K562 (cell line): Measurements from ENCODE around the gene PLD6. TPM values are rescaled to one million over a fixed set of nuclear protein-coding genes. Genes with fewer than 3 reads are reported as not detected.

Experiments
- ATAC-seq: fragments of 200-7000 bp; cut with Tn5 transposase; 3 replicates; pipeline ENCODE4 v1.9.1; 2020; ENCODE audit warnings: moderate library complexity
- Bru-seq: library from RNA; stranded (reverse); fragments of 400-500 nt; gene quantifications from one replicate; lab custom pipeline; 2021; lab: Mats Ljungman, UMichigan
- BruChase-seq, 2 experiments: library from RNA; stranded (reverse); fragments of 400-500 nt; gene quantifications; one replicate each; lab custom pipeline; 2021; lab: Mats Ljungman, UMichigan
- BruUV-seq: library from RNA; stranded (reverse); fragments of 400-500 nt; replicated peaks from 2 replicates; lab custom pipeline; 2021; lab: Mats Ljungman, UMichigan
- CTCF ChIA-PET: fragments of 300-600 bp; formaldehyde crosslinking; extraction: SDS; loops from one replicate; lab custom pipeline; 2021; ENCODE audit warnings: low intra/inter-chr PET ratio; lab: Yijun Ruan, JAX
- POLR2A ChIA-PET: fragments of 300-600, 350-650 bp; sonication (Branson Sonifier 250); formaldehyde crosslinking; extraction: SDS; loops from one replicate; lab custom pipeline; 2021; ENCODE audit warnings: antibody characterized with exemption, inconsistent platforms; lab: Yijun Ruan, JAX
- DNase-seq, 4 experiments: peaks; one replicate each; pipeline versions ENCODE4 v3.0.0 to v3.0.0-alpha.2; 2011 to 2018; ENCODE audit warnings: low spot score in 3 of 4, mixed read lengths in 3 of 4; ENCODE audit errors: extremely low read depth in 1 of 4
- FAIRE-seq: peaks from 2 replicates; lab custom pipeline; 2011; peaks lifted over from hg19 to GRCh38; lab: Jason Lieb, UNC
- H2AFZ ChIP-seq: 2 replicates; pipeline ENCODE4 v1.6.0; 2011; ENCODE audit warnings: low read depth, low read length, control low read depth, inconsistent platforms
- H3K27ac ChIP-seq: fragments of 200-600 bp; 3 replicates; pipeline ENCODE4 v1.8.0; 2011; ENCODE audit warnings: low read depth, mild to moderate bottlenecking, control low read depth, inconsistent platforms, low read length, moderate library complexity, mixed read lengths; ENCODE audit errors: extremely low read depth
- H3K27me3 ChIP-seq, 2 experiments: fragments of 300-600 bp in 1 of 2; 2 replicates in 1 of 2; 3 replicates in 1 of 2; pipeline versions ENCODE4 v1.6.0 to v1.8.0; 2011; ENCODE audit warnings: inconsistent platforms in 2 of 2, low read length in 2 of 2, mild to moderate bottlenecking in 1 of 2, mixed read lengths in 1 of 2, moderate library complexity in 1 of 2; ENCODE audit not compliant: control insufficient read depth in 2 of 2, insufficient read depth in 2 of 2
- H3K36me3 ChIP-seq: fragments of 300-600 bp; 3 replicates; pipeline ENCODE4 v1.8.0; 2011; ENCODE audit warnings: mild to moderate bottlenecking, low read length, inconsistent platforms; ENCODE audit not compliant: control insufficient read depth, insufficient read depth
- H3K4me1 ChIP-seq, 2 experiments: fragments of 200-600 bp in 1 of 2; replicated peaks in 1 of 2; 2 replicates in 1 of 2; 3 replicates in 1 of 2; pipeline versions ENCODE4 v1.5.1 to v1.8.0; 2011; ENCODE audit warnings: inconsistent platforms in 2 of 2, low read length in 2 of 2, mild to moderate bottlenecking in 1 of 2, mixed read lengths in 1 of 2, moderate library complexity in 1 of 2; ENCODE audit not compliant: control insufficient read depth in 2 of 2, insufficient read depth in 2 of 2
- H3K4me2 ChIP-seq: 2 replicates; pipeline ENCODE4 v1.6.1; 2011; ENCODE audit warnings: low read length, control low read depth, inconsistent platforms, mixed read lengths; ENCODE audit not compliant: insufficient read depth
- H3K4me3 ChIP-seq: fragments of 200-600 bp; sonication (generic), shearing (Covaris generic); 2 replicates; pipeline ENCODE4 v1.5.1; 2016; ENCODE audit warnings: control low read depth, inconsistent platforms
- H3K79me2 ChIP-seq: fragments of 200-600 bp; 3 replicates; pipeline ENCODE4 v1.8.0; 2011; ENCODE audit warnings: low read length, inconsistent platforms; ENCODE audit not compliant: control insufficient read depth, insufficient read depth
- H3K9ac ChIP-seq, 2 experiments: 2 replicates each; pipeline versions ENCODE4 v1.6.0 to v1.6.1; 2011; ENCODE audit warnings: low read depth in 2 of 2, low read length in 2 of 2, control low read depth in 1 of 2, inconsistent platforms in 1 of 2, mild to moderate bottlenecking in 1 of 2, mixed read lengths in 1 of 2; ENCODE audit not compliant: insufficient read depth in 1 of 2
- H3K9me1 ChIP-seq: one replicate; pipeline ENCODE4 v1.6.0; 2011; ENCODE audit warnings: inconsistent platforms, mild to moderate bottlenecking, low read length, moderate library complexity; ENCODE audit not compliant: control insufficient read depth, insufficient read depth
- H3K9me3 ChIP-seq: replicated peaks from 2 replicates; pipeline ENCODE4 v1.5.1; 2011; ENCODE audit warnings: low read depth, low read length, inconsistent platforms; ENCODE audit not compliant: control insufficient read depth, insufficient read depth
- H4K20me1 ChIP-seq: replicated peaks from 2 replicates; pipeline ENCODE4 v1.6.1; 2011; ENCODE audit warnings: low read length, inconsistent platforms, mixed read lengths; ENCODE audit not compliant: control insufficient read depth, insufficient read depth
- SMAD1 ChIP-seq: fragments of 150-350 bp; IDR thresholded peaks from 2 replicates; pipeline ENCODE4 v1.6.1; 2014; ENCODE audit warnings: low read length, low read depth; ENCODE audit not compliant: partially characterized antibody
- ZNF586 ChIP-seq: fragments of 450-650 bp; formaldehyde crosslinking; conservative IDR thresholded peaks from 2 replicates; pipeline ENCODE4 v1.4.0; 2020; ENCODE audit warnings: mild to moderate bottlenecking, moderate library complexity
- WGBS: fragments of 100-300 bp; shearing (Covaris generic); methylation state at CpG from one replicate; pipeline ENCODE4 v1.1.6; 2016; ENCODE audit warnings: low coverage, mixed read lengths; ENCODE audit not compliant: insufficient coverage; ENCODE audit errors: missing lambda C conversion rate; 5-methylcytosine and 5-hydroxymethylcytosine counted together
- in situ Hi-C: fragments of 300-500 bp; cut with MboI; formaldehyde crosslinking; loops from 4 replicates; pipeline ENCODE4 v1.15.0; 2018; ENCODE audit warnings: inconsistent platforms, mixed read lengths
- intact Hi-C: fragments of 100-400 bp; cut with micrococcal nuclease; formaldehyde crosslinking; loops from 2 replicates; pipeline ENCODE4 v1.14.2; 2022
- long read RNA-seq, 3 experiments: library from polyadenylated mRNA in 2 of 3; library from RNA in 1 of 3; unstranded in 2 of 3; stranded (forward) in 1 of 3; transcript quantifications; one replicate each; pipeline ENCODE4 v2.0.0, GENCODE V29; 2019 to 2022
- polyA minus RNA-seq, 3 experiments: library from RNA; depleted of rRNA, polyadenylated mRNA; stranded (reverse); fragments of >200 nt; gene quantifications; 2 replicates each; pipeline ENCODE4 v1.2.3, GENCODE V29; 2011
- polyA plus RNA-seq, 8 experiments: library from polyadenylated mRNA; depleted of rRNA in 4 of 8; stranded (reverse) in 5 of 8; unstranded in 3 of 8; fragments of >200 nt; fragmentation: Nextera tagmentation in 2 of 8; fragmentation: Illumina TruSeq in 1 of 8; extraction: Ambion mirVana in 2 of 8; extraction: Trizol in 1 of 8; gene quantifications; 2 replicates each; pipeline versions ENCODE4 v1.2.1 to v1.2.3, GENCODE V29; 2011 to 2014; ENCODE audit warnings: inconsistent platforms in 1 of 8, missing spikeins in 1 of 8
- total RNA-seq, 7 experiments: library from RNA; depleted of rRNA in 6 of 7; stranded (reverse); fragments of >200 nt in 6 of 7; fragmentation: Illumina TruSeq in 2 of 7; extraction: Trizol in 2 of 7; gene quantifications; 2 replicates each; pipeline versions ENCODE4 v1.2.1 to v1.2.3, GENCODE V29; 2011 to 2021; ENCODE audit warnings: low replicate concordance in 1 of 7
- TF ChIP-seq, protein P1 (sequence below): fragments of 450-650 bp; formaldehyde crosslinking; IDR thresholded peaks from 2 replicates; pipeline ENCODE4 v1.4.0; 2020; ENCODE audit warnings: mild to moderate bottlenecking, moderate library complexity
- TF ChIP-seq, protein P2 (sequence below): fragments of 250-450 bp; sonication (Bioruptor Pico); IDR thresholded peaks from 2 replicates; pipeline ENCODE4 v1.8.0; 2022; ENCODE audit warnings: inconsistent platforms, mild to moderate bottlenecking, moderate library complexity, borderline replicate concordance
- TF ChIP-seq, protein P3 (sequence below): sonication (generic); formaldehyde crosslinking; IDR thresholded peaks from 2 replicates; pipeline ENCODE4 v1.8.0; 2022; ENCODE audit warnings: mild to moderate bottlenecking, missing genetic modification reagents

Gene PLD6, protein sequence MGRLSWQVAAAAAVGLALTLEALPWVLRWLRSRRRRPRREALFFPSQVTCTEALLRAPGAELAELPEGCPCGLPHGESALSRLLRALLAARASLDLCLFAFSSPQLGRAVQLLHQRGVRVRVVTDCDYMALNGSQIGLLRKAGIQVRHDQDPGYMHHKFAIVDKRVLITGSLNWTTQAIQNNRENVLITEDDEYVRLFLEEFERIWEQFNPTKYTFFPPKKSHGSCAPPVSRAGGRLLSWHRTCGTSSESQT
- total RNA-seq (2011; cell fraction: chromatin; rRNA removed; ENCODE audit: low replicate concordance) = 18.1 and 27.4 TPM in 2 replicates
- 21.3 and 28.2 TPM in 2 replicates for total RNA-seq (2011; cell fraction: nucleolus; rRNA removed)
- total RNA-seq (2011; cell fraction: nucleoplasm; rRNA removed) = 27.1 and 28.1 TPM in 2 replicates
- total RNA-seq (2014; rRNA removed) (10.0 and 13.9 TPM in 2 replicates), total RNA-seq (2014; rRNA removed; fragmentation: Illumina TruSeq; extraction: Trizol) (6.5 and 7.4 TPM in 2 replicates), total RNA-seq (2015; rRNA removed; fragmentation: Illumina TruSeq; extraction: Trizol) (6.5 and 6.9 TPM in 2 replicates), total RNA-seq (2021) (12.5 and 13.3 TPM in 2 replicates), polyA plus RNA-seq (2011; rRNA removed) (7.5 and 9.3 TPM in 2 replicates), polyA plus RNA-seq (2014; fragmentation: Illumina TruSeq; extraction: Trizol) (9.4 and 10.8 TPM in 2 replicates), polyA plus RNA-seq (2014; fragmentation: Nextera tagmentation; extraction: Ambion mirVana) (10 to 100 TPM in 1 of 2 experiments, 1 to 10 TPM in 1; 3.6 to 15.6 TPM), polyA plus RNA-seq (2014; rRNA removed) (11.3 and 13.9 TPM in 2 replicates), polyA minus RNA-seq (2011; rRNA and poly(A)+ RNA removed) (7.9 and 13.4 TPM in 2 replicates), Bru-seq, nascent RNA (percentile 92 among the genes with signal in this experiment), BruChase-seq, experiment 1, labeled RNA remaining after a 2-hour chase (percentile 95 among the genes with signal in this experiment), BruChase-seq, experiment 2, labeled RNA remaining after a 6-hour chase (percentile 96 among the genes with signal in this experiment)
- 9.3 and 9.5 TPM in 2 replicates for polyA plus RNA-seq (2011; cell fraction: cytosol; rRNA removed)
- polyA plus RNA-seq (2011; cell fraction: nucleus; rRNA removed) = 6.9 and 7.1 TPM in 2 replicates
- 3.2 and 6.1 TPM in 2 replicates for polyA plus RNA-seq (2012)
- polyA minus RNA-seq (2011; cell fraction: cytosol; rRNA and poly(A)+ RNA removed) = 6.2 and 6.7 TPM in 2 replicates
- polyA minus RNA-seq (2011; cell fraction: nucleus; rRNA and poly(A)+ RNA removed) = 4.4 and 4.6 TPM in 2 replicates
- long read RNA-seq, experiment 1, transcript PLD6-201 (2 exons, 2,560 nt) = major isoform, 114 of 160 reads
- long read RNA-seq, experiment 1, partial matches to known transcripts = 0 of 160 reads
- long read RNA-seq, experiment 1, other reads (novel, unspliced or antisense) = 46 of 160 reads
- long read RNA-seq, experiment 2, transcript PLD6-201 (2 exons, 2,560 nt) = major isoform, 10 of 20 reads
- long read RNA-seq, experiment 2, partial matches to known transcripts = 0 of 20 reads
- long read RNA-seq, experiment 2, other reads (novel, unspliced or antisense) = 10 of 20 reads
- long read RNA-seq, experiment 3, transcript PLD6-201 (2 exons, 2,560 nt) = major isoform, 15 of 19 reads
- long read RNA-seq, experiment 3, partial matches to known transcripts = 0 of 19 reads
- long read RNA-seq, experiment 3, other reads (novel, unspliced or antisense) = 4 of 19 reads

DNA sequence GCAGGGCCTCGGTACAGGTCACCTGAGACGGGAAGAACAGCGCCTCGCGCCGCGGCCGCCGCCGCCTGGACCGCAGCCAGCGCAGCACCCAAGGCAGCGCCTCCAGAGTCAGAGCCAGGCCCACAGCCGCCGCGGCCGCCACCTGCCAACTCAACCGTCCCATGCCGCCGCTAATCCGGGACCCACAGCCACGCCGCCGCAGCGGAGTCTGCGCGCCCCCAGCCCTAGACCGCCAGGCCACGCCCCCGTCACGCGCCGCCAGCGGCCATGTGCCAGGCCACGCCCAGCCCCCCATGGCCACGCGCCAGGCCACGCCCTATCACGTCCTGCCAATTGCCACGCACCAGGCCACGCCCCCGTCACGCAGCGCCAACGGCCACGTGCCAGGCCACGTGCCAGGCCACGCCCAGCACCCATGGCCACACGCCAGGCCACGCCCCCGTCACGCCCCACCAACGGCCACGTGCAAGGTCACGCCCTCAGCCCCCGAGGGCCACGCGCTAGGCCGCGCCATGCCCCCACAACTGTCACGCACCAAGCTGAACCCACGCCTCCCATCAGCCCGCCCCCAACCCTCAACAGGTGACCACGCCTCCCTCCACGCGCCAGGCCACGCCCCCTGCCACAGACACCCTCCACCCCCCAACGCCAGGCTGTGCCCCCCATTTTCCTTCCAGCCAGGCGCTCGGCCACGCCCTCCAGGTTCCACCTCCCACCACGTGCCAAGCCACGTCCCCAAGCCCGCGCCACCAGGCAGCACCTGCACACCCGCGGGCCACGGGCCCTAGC is at the start of gene PLD6:
Gene PLD6 (minus strand): TSS at position 210 of the 789 bp plus-strand sequence. CDS start 47 bp downstream, at position 163.
- Histone ChIP-seq H2AFZ (peak within 1 kb of the TSS; percentile 94), H3K27me3 (no peaks in the 10 kb centered on the region), H3K9ac (peak within 1 kb of the TSS; percentile 88 to 97), H3K4me2 (peak within 1 kb of the TSS; percentile 84), H3K36me3 (peaks cover 37% of the 10 kb centered on the region; the same call in 2 of the 3 replicates), H3K9me3 (no peaks in the 10 kb centered on the region), H4K20me1 (no peaks in the 10 kb centered on the region), H3K27ac (peak within 1 kb of the TSS; percentile 92), H3K4me1 (peaks cover 10 to 39% of the 10 kb centered on the region in 2 experiments; a peak in 4 of 5 replicates), H3K9me1 (no peaks in the 10 kb centered on the region), H3K79me2 (peaks cover 42% of the 10 kb centered on the region), H3K4me3 (peak within 1 kb of the TSS; percentile 66)
- POLR2A ChIA-PET = interaction anchor here (1.2 kb wide), 1 partner anchor 60 kb away, joined by 3 read pairs; no protein-coding TSS in a partner anchor
- BruUV-seq = no TSS peak
- peak; percentile 77 for ATAC-seq
- peak; percentile 86 to 88 (median 88) for DNase-seq
- in situ Hi-C loops = no loop called here
- intact Hi-C loops = loop anchor here (2.0 kb wide), 1 partner anchor 74 kb away; the partner anchor contains the start of gene COPS3
- CTCF ChIA-PET = no interaction called here
- peak; percentile 82 for FAIRE-seq
- 8% methylated on average over 17 of the region's 78 CpGs for WGBS
- TF ChIP-seq ZNF586 (CRISPR knock-in tag) (no peak), SMAD1 (no peak)
- TF ChIP-seq, protein P1, sequence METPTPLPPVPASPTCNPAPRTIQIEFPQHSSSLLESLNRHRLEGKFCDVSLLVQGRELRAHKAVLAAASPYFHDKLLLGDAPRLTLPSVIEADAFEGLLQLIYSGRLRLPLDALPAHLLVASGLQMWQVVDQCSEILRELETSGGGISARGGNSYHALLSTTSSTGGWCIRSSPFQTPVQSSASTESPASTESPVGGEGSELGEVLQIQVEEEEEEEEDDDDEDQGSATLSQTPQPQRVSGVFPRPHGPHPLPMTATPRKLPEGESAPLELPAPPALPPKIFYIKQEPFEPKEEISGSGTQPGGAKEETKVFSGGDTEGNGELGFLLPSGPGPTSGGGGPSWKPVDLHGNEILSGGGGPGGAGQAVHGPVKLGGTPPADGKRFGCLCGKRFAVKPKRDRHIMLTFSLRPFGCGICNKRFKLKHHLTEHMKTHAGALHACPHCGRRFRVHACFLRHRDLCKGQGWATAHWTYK (CRISPR knock-in tag) = peak; percentile 89
- TF ChIP-seq, protein P2, sequence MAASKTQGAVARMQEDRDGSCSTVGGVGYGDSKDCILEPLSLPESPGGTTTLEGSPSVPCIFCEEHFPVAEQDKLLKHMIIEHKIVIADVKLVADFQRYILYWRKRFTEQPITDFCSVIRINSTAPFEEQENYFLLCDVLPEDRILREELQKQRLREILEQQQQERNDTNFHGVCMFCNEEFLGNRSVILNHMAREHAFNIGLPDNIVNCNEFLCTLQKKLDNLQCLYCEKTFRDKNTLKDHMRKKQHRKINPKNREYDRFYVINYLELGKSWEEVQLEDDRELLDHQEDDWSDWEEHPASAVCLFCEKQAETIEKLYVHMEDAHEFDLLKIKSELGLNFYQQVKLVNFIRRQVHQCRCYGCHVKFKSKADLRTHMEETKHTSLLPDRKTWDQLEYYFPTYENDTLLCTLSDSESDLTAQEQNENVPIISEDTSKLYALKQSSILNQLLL (CRISPR knock-in tag) = no peak
- TF ChIP-seq, protein P3, sequence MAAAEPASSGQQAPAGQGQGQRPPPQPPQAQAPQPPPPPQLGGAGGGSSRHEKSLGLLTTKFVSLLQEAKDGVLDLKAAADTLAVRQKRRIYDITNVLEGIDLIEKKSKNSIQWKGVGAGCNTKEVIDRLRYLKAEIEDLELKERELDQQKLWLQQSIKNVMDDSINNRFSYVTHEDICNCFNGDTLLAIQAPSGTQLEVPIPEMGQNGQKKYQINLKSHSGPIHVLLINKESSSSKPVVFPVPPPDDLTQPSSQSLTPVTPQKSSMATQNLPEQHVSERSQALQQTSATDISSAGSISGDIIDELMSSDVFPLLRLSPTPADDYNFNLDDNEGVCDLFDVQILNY (CRISPR knock-in tag) = no peak
